ENCODE measurements around the gene RASSF5. TPM values are rescaled to one million over a fixed set of nuclear protein-coding genes. Genes with fewer than 3 reads are reported as not detected.

Gene RASSF5
- total RNA-seq, 1 experiment from 2014 or later, result 12.4 TPM

GRCh38 chr1:206554211-206554610 is 46.9 kb downstream of the RASSF5 start:
- no peak for DNase-seq
- CTCF ChIA-PET, result no interaction called here

GRCh38 chr1:206554701-206555472 is 47.6 kb downstream of the RASSF5 start:
- Histone ChIP-seq H4K20me1 (ENCODE audit: insufficient read depth) (no peaks in the 10 kb centered on the region; the same call in 1 of the 2 replicates), H3K4me3 (no peak overlapping the region), H3K36me3 (ENCODE audit: low read depth) (no peaks in the 10 kb centered on the region), H2AFZ (no peak overlapping the region), H3K9me2 (ENCODE audit: insufficient read depth) (no peaks in the 10 kb centered on the region), H3K27ac (no peak overlapping the region), H3K4me2 (no peak overlapping the region), H3F3A (ENCODE audit: insufficient read depth, low read depth) (no peaks in the 10 kb centered on the region; the same call in 1 of the 2 replicates), H3K4me1 (replicated peaks; ENCODE audit: insufficient read depth) (peaks cover 16% of the 10 kb centered on the region), H3K79me2 (ENCODE audit: low read depth) (no peaks in the 10 kb centered on the region), H3K27me3 (ENCODE audit: insufficient read depth, low read depth) (no peaks in the 10 kb centered on the region), H3K9me3 (ENCODE audit: insufficient read depth, low read depth) (no peaks in the 10 kb centered on the region)
- intact Hi-C loops (cut with micrococcal nuclease; ENCODE audit: unreplicated experiment), result no loop called here
- ChIA-PET POLR2A (ENCODE audit: unreplicated experiment) (interaction anchor here (0.7 kb wide), 1 partner anchor 47 kb away, joined by 4 read pairs; the partner anchor contains the start of gene RASSF5), CTCF (no interaction called here)
- no peak for DNase-seq
- no TSS peak for BruUV-seq (replicated peaks)
- TF ChIP-seq CTCF (conservative IDR thresholded peaks at IDR 0.05), result no peak

More at GRCh38 chr1:206554211-206554610, 46.9 kb downstream of the RASSF5 start:
- H3K27me3 ChIP-seq (ENCODE audit: insufficient read depth, low read depth), result no peaks in the 10 kb centered on the region
- no peaks in the 10 kb centered on the region; the same call in 1 of the 2 replicates for H4K20me1 ChIP-seq (ENCODE audit: insufficient read depth)
- POLR2A ChIA-PET (ENCODE audit: unreplicated experiment), result no interaction called here
- H3K27ac ChIP-seq, result no peak overlapping the region
- H3K9me3 ChIP-seq (ENCODE audit: insufficient read depth, low read depth), result no peaks in the 10 kb centered on the region
- no peaks in the 10 kb centered on the region for H3K9me2 ChIP-seq (ENCODE audit: insufficient read depth)
- H3K4me3 ChIP-seq, result no peak overlapping the region
- H3K79me2 ChIP-seq (ENCODE audit: low read depth), result no peaks in the 10 kb centered on the region
- no peaks in the 10 kb centered on the region; the same call in 1 of the 2 replicates for H3F3A ChIP-seq (ENCODE audit: insufficient read depth, low read depth)
- H3K4me2 ChIP-seq, result no peak overlapping the region
- no TSS peak for BruUV-seq (replicated peaks)
- TF ChIP-seq CTCF (conservative IDR thresholded peaks at IDR 0.05) (no peak), EZH2 (IDR thresholded peaks at IDR 0.05; ENCODE audit: low read depth) (no peak)
- peaks cover 16% of the 10 kb centered on the region for H3K4me1 ChIP-seq (replicated peaks; ENCODE audit: insufficient read depth)
- H3K36me3 ChIP-seq (ENCODE audit: low read depth), result no peaks in the 10 kb centered on the region
- H2AFZ ChIP-seq, result no peak overlapping the region
- intact Hi-C loops (cut with micrococcal nuclease; ENCODE audit: unreplicated experiment), result no loop called here

GRCh38 chr1:206555473-206555935 is 48.2 kb downstream of the RASSF5 start:
- Histone ChIP-seq H3K79me2 (ENCODE audit: low read depth) (no peaks in the 10 kb centered on the region), H3K27ac (no peak overlapping the region), H3K36me3 (ENCODE audit: low read depth) (no peaks in the 10 kb centered on the region), H3K9me3 (ENCODE audit: insufficient read depth, low read depth) (no peaks in the 10 kb centered on the region), H3F3A (ENCODE audit: insufficient read depth, low read depth) (no peaks in the 10 kb centered on the region; the same call in 1 of the 2 replicates), H3K9me2 (ENCODE audit: insufficient read depth) (no peaks in the 10 kb centered on the region), H2AFZ (no peak overlapping the region), H3K4me1 (replicated peaks; ENCODE audit: insufficient read depth) (peaks cover 16% of the 10 kb centered on the region), H3K4me3 (no peak overlapping the region), H3K27me3 (ENCODE audit: insufficient read depth, low read depth) (no peaks in the 10 kb centered on the region), H4K20me1 (ENCODE audit: insufficient read depth) (no peaks in the 10 kb centered on the region; the same call in 1 of the 2 replicates), H3K4me2 (no peak overlapping the region)
- intact Hi-C loops (cut with micrococcal nuclease; ENCODE audit: unreplicated experiment), result no loop called here
- BruUV-seq (replicated peaks), result no TSS peak
- TF ChIP-seq EZH2 (IDR thresholded peaks at IDR 0.05; ENCODE audit: low read depth), result no peak
- no peak for TF ChIP-seq CTCF (conservative IDR thresholded peaks at IDR 0.05)
- ChIA-PET POLR2A (ENCODE audit: unreplicated experiment) (interaction anchor here (0.7 kb wide), 1 partner anchor 48 kb away, joined by 4 read pairs; the partner anchor contains the start of gene RASSF5), CTCF (no interaction called here)
- no peak for DNase-seq

All from PC-9 (cell line).